Natural killer cell treated with Interleukin-12 subunit alpha and Interleukin-12 subunit beta and Interleukin-15 and Interleukin-18, amount 100 ng/mL, for 72 hours (primary cell): ENCODE measurements around the gene STAMBP. TPM values are rescaled to one million over a fixed set of nuclear protein-coding genes. Genes with fewer than 3 reads are reported as not detected.
A peak's percentile ranks its signal among the peaks of the same experiment; 100 is the strongest.
"Not testable (repeated sequence)": the region's sequence is repeated elsewhere in the genome, so short reads cannot be mapped to it uniquely, and the experiment has no call there.

ENCODE experiments used
- ATAC-seq, 2 donors: fragments of 150-1000 bp; cut with Tn5 transposase in 1 of 2; sonication (Bioruptor Pico), chemical (Tn5 transposase) in 1 of 2; 2 replicates each; pipeline ENCODE4 v1.10.0; 2021
- DNase-seq: peaks from one replicate; pipeline ENCODE4 v3.0.0; 2022; ENCODE audit warnings: low spot score
- H3K27ac Mint-ChIP-seq, 2 donors: 1 replicate in 1 of 2; 2 replicates in 1 of 2; pipeline ENCODE4 v1.8.0; 2022; ENCODE audit warnings: mixed read lengths in 2 of 2, mild to moderate bottlenecking in 1 of 2, moderate library complexity in 1 of 2
- H3K27me3 Mint-ChIP-seq, 2 donors: 1 replicate in 1 of 2; 2 replicates in 1 of 2; pipeline ENCODE4 v1.8.0; 2022; ENCODE audit warnings: mixed read lengths in 2 of 2
- H3K36me3 Mint-ChIP-seq: one replicate; pipeline ENCODE4 v1.8.0; 2022; ENCODE audit warnings: mixed read lengths
- H3K4me1 Mint-ChIP-seq, 2 donors: 1 replicate in 1 of 2; 2 replicates in 1 of 2; pipeline ENCODE4 v1.8.0; 2022; ENCODE audit warnings: low read depth in 2 of 2, mixed read lengths in 2 of 2, mild to moderate bottlenecking in 1 of 2
- H3K4me3 Mint-ChIP-seq: one replicate; pipeline ENCODE4 v1.8.0; 2022; ENCODE audit warnings: mixed read lengths
- H3K9me3 Mint-ChIP-seq: 2 replicates; pipeline ENCODE4 v1.8.0; 2022; ENCODE audit warnings: mixed read lengths
- total RNA-seq, 2 donors: library from RNA; stranded (reverse); gene quantifications; one replicate each; pipeline ENCODE4 v1.2.3, GENCODE V29; 2022

STAMBP gene
- total RNA-seq, 2 donors from 2014 or later, result 27.5 to 40.6 TPM

GRCh38 chr2:73895473-73895872 lies 66.7 kb downstream of the STAMBP start:
- Mint-ChIP-seq H3K27ac (peak overlapping the region; percentile 80 to 93), H3K4me1 (peaks cover 35 to 41% of the 10 kb centered on the region in 2 donors)

GRCh38 chr2:73896362-73897239 lies 67.8 kb downstream of the STAMBP start:
- H3K4me3 Mint-ChIP-seq, result peak overlapping the region; percentile 55
- no peaks in the 10 kb centered on the region for H3K27me3 Mint-ChIP-seq
- H3K27ac Mint-ChIP-seq, result peak overlapping the region; percentile 80 to 97
- no peaks in the 10 kb centered on the region for H3K36me3 Mint-ChIP-seq
- ATAC-seq (peak; percentile 84 to 85), DNase-seq (no peak)
- H3K4me1 Mint-ChIP-seq, result peaks cover 35 to 41% of the 10 kb centered on the region in 2 donors
- peaks cover 5% of the 10 kb centered on the region for H3K9me3 Mint-ChIP-seq

More at GRCh38 chr2:73895473-73895872, 66.7 kb downstream of the STAMBP start:
- no peaks in the 10 kb centered on the region for H3K27me3 Mint-ChIP-seq
- H3K9me3 Mint-ChIP-seq, result peaks cover 5% of the 10 kb centered on the region
- ATAC-seq, result peak in 1 of 2 donors; percentile 50
- peak overlapping the region; percentile 55 for H3K4me3 Mint-ChIP-seq
- DNase-seq, result no peak
- no peaks in the 10 kb centered on the region for H3K36me3 Mint-ChIP-seq

GRCh38 chr2:73897240-73897583 lies 68.5 kb downstream of the STAMBP start:
- Mint-ChIP-seq H3K4me3 (peak overlapping the region; percentile 55), H3K9me3 (peaks cover 5% of the 10 kb centered on the region), H3K27me3 (peaks cover 0 to under 1% of the 10 kb centered on the region in 2 donors), H3K27ac (peak overlapping the region; percentile 80 to 97), H3K36me3 (no peaks in the 10 kb centered on the region), H3K4me1 (peaks cover 35 to 41% of the 10 kb centered on the region in 2 donors)
- ATAC-seq (no peak), DNase-seq (no peak)

GRCh38 chr2:73897934-73898333 lies 69.2 kb downstream of the STAMBP start:
- Mint-ChIP-seq H3K27ac (no peak overlapping the region), H3K9me3 (peaks cover 5% of the 10 kb centered on the region), H3K4me3 (no peak overlapping the region), H3K27me3 (peaks cover 5 to 8% of the 10 kb centered on the region in 2 donors), H3K36me3 (no peaks in the 10 kb centered on the region), H3K4me1 (peaks cover 35 to 41% of the 10 kb centered on the region in 2 donors)
- DNase-seq (no peak), ATAC-seq (no peak)

GRCh38 chr2:73899801-73900336 lies 71.1 kb downstream of the STAMBP start:
- peaks cover 5 to 8% of the 10 kb centered on the region in 2 donors for H3K27me3 Mint-ChIP-seq
- no peak overlapping the region for H3K4me3 Mint-ChIP-seq
- H3K36me3 Mint-ChIP-seq, result no peaks in the 10 kb centered on the region
- DNase-seq, result no peak
- H3K9me3 Mint-ChIP-seq, result no peaks in the 10 kb centered on the region
- peaks cover 23 to 28% of the 10 kb centered on the region in 2 donors for H3K4me1 Mint-ChIP-seq
- ATAC-seq, result no peak
- H3K27ac Mint-ChIP-seq, result peak overlapping the region in 1 of 2 donors; percentile 26

GRCh38 chr2:73901143-73901542 lies 72.4 kb downstream of the STAMBP start:
- Mint-ChIP-seq H3K4me1 (peaks cover 15 to 17% of the 10 kb centered on the region in 2 donors), H3K4me3 (no peak overlapping the region), H3K27ac (peak overlapping the region in 1 of 2 donors; percentile 26), H3K27me3 (peaks cover 5 to 8% of the 10 kb centered on the region in 2 donors), H3K9me3 (no peaks in the 10 kb centered on the region), H3K36me3 (no peaks in the 10 kb centered on the region)
- ATAC-seq, result no peak
- no peak for DNase-seq

- DNase-seq (no peak), ATAC-seq (no peak)
- Mint-ChIP-seq H3K4me3 (no peak overlapping the region), H3K9me3 (no peaks in the 10 kb centered on the region), H3K27me3 (peaks cover 5 to 8% of the 10 kb centered on the region in 2 donors), H3K27ac (no peak overlapping the region), H3K4me1 (peaks cover 5 to 6% of the 10 kb centered on the region in 2 donors), H3K36me3 (no peaks in the 10 kb centered on the region)
These were observed 73.5 kb downstream of the STAMBP start for GRCh38 chr2:73902284-73902683.

GRCh38 chr2:73903313-73903712 lies 74.6 kb downstream of the STAMBP start:
- Mint-ChIP-seq H3K27me3 (peaks cover 5 to 8% of the 10 kb centered on the region in 2 donors), H3K36me3 (no peaks in the 10 kb centered on the region), H3K9me3 (no peaks in the 10 kb centered on the region), H3K4me3 (no peak overlapping the region), H3K27ac (no peak overlapping the region), H3K4me1 (peaks cover 0 to 6% of the 10 kb centered on the region in 2 donors)
- DNase-seq (no peak), ATAC-seq (no peak)

GRCh38 chr2:73903949-73904613 lies 75.3 kb downstream of the STAMBP start:
- not testable (repeated sequence) for H3K9me3 Mint-ChIP-seq, H3K4me1 Mint-ChIP-seq, H3K27ac Mint-ChIP-seq, DNase-seq, H3K36me3 Mint-ChIP-seq, ATAC-seq, H3K27me3 Mint-ChIP-seq, H3K4me3 Mint-ChIP-seq

GRCh38 chr2:73904952-73905351 lies 76.2 kb downstream of the STAMBP start:
- H3K27me3 Mint-ChIP-seq, result peaks cover 5 to 8% of the 10 kb centered on the region in 2 donors
- DNase-seq (no peak), ATAC-seq (no peak)
- no peaks in the 10 kb centered on the region for H3K36me3 Mint-ChIP-seq
- H3K9me3 Mint-ChIP-seq, result no peaks in the 10 kb centered on the region
- peaks cover 0 to 6% of the 10 kb centered on the region in 2 donors for H3K4me1 Mint-ChIP-seq
- H3K4me3 Mint-ChIP-seq, result no peak overlapping the region
- H3K27ac Mint-ChIP-seq, result no peak overlapping the region

GRCh38 chr2:73906847-73907505 lies 78.2 kb downstream of the STAMBP start:
- peak overlapping the region in 1 of 2 donors; percentile 56 for H3K27ac Mint-ChIP-seq
- ATAC-seq (no peak), DNase-seq (no peak)
- H3K27me3 Mint-ChIP-seq, result peaks cover 5 to 8% of the 10 kb centered on the region in 2 donors
- H3K4me1 Mint-ChIP-seq, result peaks cover 0 to 9% of the 10 kb centered on the region in 2 donors
- H3K9me3 Mint-ChIP-seq, result no peaks in the 10 kb centered on the region
- no peak overlapping the region for H3K4me3 Mint-ChIP-seq
- no peaks in the 10 kb centered on the region for H3K36me3 Mint-ChIP-seq

GRCh38 chr2:73907840-73908452 lies 79.2 kb downstream of the STAMBP start:
- H3K27me3 Mint-ChIP-seq, result peaks cover 0 to under 1% of the 10 kb centered on the region in 2 donors
- DNase-seq, result no peak
- H3K4me1 Mint-ChIP-seq, result peaks cover 0 to 9% of the 10 kb centered on the region in 2 donors
- no peaks in the 10 kb centered on the region for H3K9me3 Mint-ChIP-seq
- H3K4me3 Mint-ChIP-seq, result no peak overlapping the region
- ATAC-seq, result peak; percentile 70 to 80
- H3K27ac Mint-ChIP-seq, result peak overlapping the region in 1 of 2 donors; percentile 56
- no peaks in the 10 kb centered on the region for H3K36me3 Mint-ChIP-seq
